Subcutaneous abdominal adipose tissue (tissue), 5 donors: Measurements from ENCODE around the gene GRIA1.

ENCODE experiments used
- H3K27ac ChIP-seq: one replicate; pipeline ENCODE4 v1.7.0; 2013; ENCODE audit warnings: low read depth, mild to moderate bottlenecking, inconsistent platforms, low read length, moderate library complexity
- H3K27me3 ChIP-seq, 5 donors: one replicate each; pipeline ENCODE4 v1.7.0; 2013; ENCODE audit warnings: low read length in 5 of 5, inconsistent platforms in 1 of 5; ENCODE audit not compliant: control insufficient read depth in 5 of 5, insufficient read depth in 4 of 5
- H3K36me3 ChIP-seq, 5 donors: one replicate each; pipeline ENCODE4 v1.7.0; 2013; ENCODE audit warnings: low read length in 5 of 5; ENCODE audit not compliant: control insufficient read depth in 5 of 5, insufficient read depth in 5 of 5
- H3K4me1 ChIP-seq, 5 donors: one replicate each; pipeline ENCODE4 v1.7.0; 2013; ENCODE audit warnings: low read length in 5 of 5, mild to moderate bottlenecking in 3 of 5, moderate library complexity in 1 of 5; ENCODE audit not compliant: control insufficient read depth in 5 of 5, insufficient read depth in 5 of 5
- H3K4me3 ChIP-seq, 5 donors: one replicate each; pipeline ENCODE4 v1.7.0; 2013; ENCODE audit warnings: low read length in 5 of 5, low read depth in 1 of 5
- H3K9ac ChIP-seq, 5 donors: one replicate each; pipeline ENCODE4 v1.7.0; 2013; ENCODE audit warnings: low read length in 5 of 5, mild to moderate bottlenecking in 4 of 5, moderate library complexity in 3 of 5
- H3K9me3 ChIP-seq, 5 donors: one replicate each; pipeline ENCODE4 v1.7.0; 2013; ENCODE audit warnings: low read length in 5 of 5; ENCODE audit not compliant: control insufficient read depth in 5 of 5
- donor health status: healthy.
- donor health status: healthy.
- donor health status: healthy.
- donor health status: healthy.
- donor health status: healthy.

GRIA1 gene

DNA sequence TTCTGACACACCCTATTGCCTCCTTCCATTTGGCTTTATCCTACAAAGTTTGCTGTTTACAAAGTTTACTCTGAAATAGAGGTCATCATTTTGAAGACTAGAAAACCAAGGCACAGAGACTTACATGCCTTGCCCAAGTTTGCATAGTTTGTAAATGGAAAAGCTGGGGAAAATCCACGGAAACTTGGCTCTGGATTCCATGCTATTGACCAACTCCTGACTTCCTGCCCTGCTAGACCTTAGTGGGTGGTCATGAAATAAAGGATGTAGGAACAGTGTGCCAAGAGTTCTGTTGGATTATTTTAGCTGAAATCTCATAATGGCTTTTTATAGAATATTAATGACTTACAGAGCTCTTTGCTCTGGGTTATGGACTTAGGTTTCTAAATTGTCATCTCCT is 69.5 kb downstream of the GRIA1 start:
- H3K36me3 ChIP-seq: no peaks in the 10 kb centered on the region
- peaks cover 0 to 8% (median 0%) of the 10 kb centered on the region in 5 donors for H3K4me1 ChIP-seq
- no peaks in the 10 kb centered on the region for H3K27me3 ChIP-seq
- no peaks in the 10 kb centered on the region for H3K9me3 ChIP-seq
- H3K4me3 ChIP-seq: no peak overlapping the region
- H3K9ac ChIP-seq: no peak overlapping the region
- H3K27ac ChIP-seq: no peak overlapping the region

DNA sequence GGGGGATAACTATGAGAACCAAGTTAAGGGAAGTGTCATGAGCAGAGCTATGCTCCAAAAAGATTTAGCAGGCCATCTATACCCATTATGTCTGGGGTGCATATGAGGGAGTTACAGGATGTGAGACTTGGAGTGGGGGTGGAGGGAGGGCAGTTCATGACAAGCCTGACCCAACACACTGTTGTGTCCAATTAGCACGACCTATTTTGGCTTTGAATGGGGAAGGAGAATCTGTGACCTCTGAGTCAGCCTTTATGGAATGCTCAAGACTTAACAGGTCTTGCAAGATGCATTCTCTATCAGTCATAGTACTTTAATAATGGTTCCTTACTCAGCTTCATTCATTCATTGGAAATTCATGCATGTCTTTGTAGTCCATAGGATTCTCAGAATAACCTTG is 71.7 kb downstream of the GRIA1 start:
- no peak overlapping the region for H3K27ac ChIP-seq
- H3K36me3 ChIP-seq: no peaks in the 10 kb centered on the region

DNA sequence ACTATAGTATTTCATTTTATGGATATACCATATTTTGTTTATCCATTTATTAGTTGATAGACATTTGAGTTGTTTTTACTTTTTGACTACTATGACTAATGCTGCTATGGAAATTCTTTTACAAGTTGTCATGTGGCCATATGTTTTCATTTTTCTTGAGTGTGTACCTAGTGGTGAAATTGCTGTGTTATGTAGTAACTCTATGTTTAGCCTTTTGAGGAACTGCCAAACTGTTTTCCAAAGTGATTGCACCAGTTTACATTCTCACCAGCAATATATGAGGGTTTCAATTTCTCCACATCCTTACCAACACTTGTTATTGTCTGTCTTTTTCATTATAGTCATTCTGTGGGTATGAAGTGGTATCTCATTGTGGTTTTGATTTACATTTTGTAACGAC is 75.4 kb downstream of the GRIA1 start:
- Histone ChIP-seq H3K36me3 (no peaks in the 10 kb centered on the region), H3K4me1 (no peaks in the 10 kb centered on the region), H3K4me3 (no peak overlapping the region), H3K9me3 (no peaks in the 10 kb centered on the region), H3K27ac (no peak overlapping the region), H3K27me3 (no peaks in the 10 kb centered on the region), H3K9ac (no peak overlapping the region)

More for the DNA sequence above, 71.7 kb downstream of the GRIA1 start:
- Histone ChIP-seq H3K4me1 (peaks cover 0 to 3% (median 0%) of the 10 kb centered on the region in 5 donors), H3K4me3 (no peak overlapping the region), H3K9ac (no peak overlapping the region), H3K9me3 (no peaks in the 10 kb centered on the region), H3K27me3 (no peaks in the 10 kb centered on the region)

DNA sequence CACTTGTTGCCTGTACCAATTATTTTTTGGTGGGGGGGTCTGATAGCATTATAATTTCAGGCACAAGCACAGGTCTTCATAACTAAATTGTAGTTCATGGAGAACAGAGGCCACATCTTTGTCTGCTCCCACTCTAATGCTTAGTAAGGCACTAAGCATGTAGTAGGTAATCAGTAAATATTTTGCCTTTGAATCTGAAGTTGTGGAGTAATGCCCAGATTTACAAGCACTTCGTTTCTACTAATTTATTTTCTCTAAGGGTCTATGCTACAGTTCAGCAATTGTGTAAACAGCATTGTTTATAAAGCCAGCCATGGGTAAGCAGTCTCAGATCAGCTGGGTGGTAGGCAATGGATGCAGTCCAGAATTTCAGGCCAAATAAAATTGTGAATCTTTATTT is 78.6 kb downstream of the GRIA1 start:
- no peak overlapping the region for H3K4me3 ChIP-seq
- H3K9me3 ChIP-seq: no peaks in the 10 kb centered on the region
- H3K4me1 ChIP-seq: peaks cover 0 to 4% (median 0%) of the 10 kb centered on the region in 5 donors
- H3K27me3 ChIP-seq: no peaks in the 10 kb centered on the region
- H3K36me3 ChIP-seq: no peaks in the 10 kb centered on the region
- H3K9ac ChIP-seq: no peak overlapping the region
- H3K27ac ChIP-seq: no peak overlapping the region

DNA sequence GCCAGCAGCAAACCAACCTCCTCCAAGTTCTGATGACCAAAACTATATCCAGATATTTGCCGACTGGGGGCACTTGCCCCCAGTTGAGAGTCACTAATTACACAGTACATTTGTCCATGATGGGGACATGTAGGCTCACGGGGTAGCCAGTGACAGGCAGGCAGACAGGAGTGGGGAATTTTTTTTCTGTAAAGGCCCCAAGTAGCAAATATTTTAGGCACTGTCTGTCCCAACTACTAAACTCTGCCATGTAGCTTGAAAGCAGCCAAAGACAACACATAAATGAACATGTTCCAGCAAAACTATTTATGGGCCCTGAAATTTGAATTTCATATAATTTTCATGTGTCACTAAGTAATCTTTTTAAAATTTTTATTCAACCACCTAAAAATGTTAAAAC is 80.7 kb downstream of the GRIA1 start:
- peaks cover 0 to 4% (median 0%) of the 10 kb centered on the region in 5 donors for H3K4me1 ChIP-seq
- H3K4me3 ChIP-seq: no peak overlapping the region
- H3K27me3 ChIP-seq: no peaks in the 10 kb centered on the region
- H3K27ac ChIP-seq: no peak overlapping the region
- no peaks in the 10 kb centered on the region for H3K9me3 ChIP-seq
- no peaks in the 10 kb centered on the region for H3K36me3 ChIP-seq
- no peak overlapping the region for H3K9ac ChIP-seq

DNA sequence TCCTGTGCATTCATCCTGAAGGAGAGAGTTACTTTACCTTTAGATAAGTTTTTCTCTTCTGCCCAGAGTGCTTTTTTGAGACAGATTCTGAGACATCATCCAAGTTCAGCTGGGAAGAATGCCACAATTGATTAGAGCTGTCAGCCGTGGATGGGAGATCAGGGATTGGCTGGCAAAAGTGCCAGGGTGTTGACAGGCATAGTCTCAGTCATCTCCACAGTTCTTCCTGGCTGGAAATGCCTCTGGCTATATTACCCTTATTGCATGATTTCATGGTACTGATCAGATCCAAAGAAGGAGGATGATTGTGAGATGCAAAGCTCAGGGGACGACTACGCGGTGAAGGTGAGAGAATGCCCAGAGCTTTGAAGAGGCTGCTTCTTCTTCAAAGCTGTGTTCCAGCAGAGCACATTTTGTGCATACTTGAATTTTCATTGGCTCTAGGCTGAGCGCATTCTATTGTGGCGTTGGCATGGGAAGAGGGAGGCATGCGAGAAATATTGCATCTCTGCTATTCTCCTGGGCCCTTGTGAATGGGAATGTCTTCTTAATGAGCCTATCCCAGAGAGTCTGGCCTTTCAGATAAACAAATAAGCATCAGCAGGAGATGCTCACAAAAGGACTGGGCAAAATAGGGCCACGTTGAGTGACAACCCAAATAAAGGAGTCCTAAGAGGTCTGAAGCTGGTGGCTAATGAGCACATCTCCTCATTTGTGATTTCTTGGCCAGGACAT is 82.1 kb downstream of the GRIA1 start:
- Histone ChIP-seq H3K27me3 (no peaks in the 10 kb centered on the region), H3K9me3 (no peaks in the 10 kb centered on the region), H3K4me1 (peaks cover 0 to 4% (median 0%) of the 10 kb centered on the region in 5 donors), H3K27ac (no peak overlapping the region), H3K4me3 (no peak overlapping the region), H3K36me3 (no peaks in the 10 kb centered on the region), H3K9ac (no peak overlapping the region)

DNA sequence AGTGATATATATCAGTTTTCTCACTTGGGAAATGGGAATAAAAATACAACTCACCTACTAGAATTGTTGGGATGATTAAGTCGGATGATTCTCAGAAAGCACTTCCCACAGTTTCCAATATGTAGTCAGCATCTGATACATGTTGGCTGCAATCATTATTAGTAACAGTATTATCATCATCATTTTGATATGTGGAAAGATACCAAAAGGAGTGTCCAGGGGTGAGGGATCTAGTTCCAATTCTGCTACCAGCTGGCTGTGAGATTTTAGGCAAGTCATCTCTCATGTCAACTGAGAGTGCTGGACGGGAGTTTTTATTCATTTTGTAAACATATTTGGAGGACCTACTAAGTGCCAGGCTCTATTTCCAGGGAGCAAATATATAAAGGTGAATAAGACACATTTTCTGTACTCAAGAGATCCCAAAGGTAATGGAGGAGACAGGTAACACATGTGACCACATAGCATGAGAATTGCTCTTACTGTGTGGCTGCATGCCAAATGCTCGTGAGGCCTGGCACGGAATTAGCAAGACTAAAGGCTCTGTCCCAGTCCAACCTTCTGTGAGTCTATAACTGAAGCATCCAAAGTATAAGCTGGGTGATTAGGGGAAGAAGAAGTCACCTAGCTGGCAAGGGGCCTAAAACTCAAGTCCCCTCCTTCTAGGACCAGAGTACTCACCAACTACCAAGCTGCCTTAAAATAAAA is 83.0 kb downstream of the GRIA1 start:
- H3K27me3 ChIP-seq: no peaks in the 10 kb centered on the region
- H3K36me3 ChIP-seq: no peaks in the 10 kb centered on the region
- no peak overlapping the region for H3K27ac ChIP-seq
- H3K9ac ChIP-seq: no peak overlapping the region
- H3K4me3 ChIP-seq: no peak overlapping the region
- H3K9me3 ChIP-seq: no peaks in the 10 kb centered on the region
- H3K4me1 ChIP-seq: peaks cover 0 to 4% (median 0%) of the 10 kb centered on the region in 5 donors

DNA sequence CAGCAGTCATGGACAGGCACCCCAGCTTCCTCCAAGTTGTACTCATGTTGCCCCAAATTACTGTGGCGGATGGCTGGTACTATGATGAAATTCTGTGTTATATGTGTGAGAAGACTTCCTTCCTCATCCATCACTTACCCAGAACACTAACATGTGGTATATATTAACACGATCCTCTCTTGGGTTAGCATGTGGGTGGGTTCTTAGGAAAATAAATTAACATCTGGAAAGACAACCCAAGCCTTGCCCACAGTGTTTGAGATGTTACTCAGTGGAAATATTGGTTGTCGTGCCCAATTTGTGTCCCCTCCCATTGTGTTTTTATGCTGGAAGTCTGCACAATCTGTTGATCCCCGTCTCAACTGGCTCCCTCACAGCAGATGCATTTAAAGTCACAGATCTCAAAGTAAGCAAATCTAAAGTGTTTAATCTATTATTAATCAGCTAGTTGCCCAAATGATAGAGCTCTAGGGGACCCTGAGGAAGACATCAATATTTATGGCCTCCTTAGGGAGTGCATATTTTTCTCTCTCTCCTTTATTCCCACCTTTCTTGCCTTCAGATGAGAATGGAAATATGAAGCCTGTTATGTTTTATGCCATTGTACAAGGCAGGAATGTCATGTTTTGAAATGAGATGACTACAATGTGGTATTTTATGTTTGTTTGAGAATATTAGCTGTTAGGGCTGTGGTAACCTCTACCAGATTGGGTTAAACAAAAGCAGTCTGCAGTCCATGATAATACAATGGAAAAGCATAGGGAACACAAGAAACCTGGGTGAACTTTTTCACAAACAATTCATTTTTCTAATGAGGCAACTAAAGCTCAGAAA is 93.9 kb downstream of the GRIA1 start:
- Histone ChIP-seq H3K9ac (no peak overlapping the region), H3K4me1 (no peaks in the 10 kb centered on the region), H3K4me3 (no peak overlapping the region), H3K9me3 (no peaks in the 10 kb centered on the region), H3K27me3 (peaks cover 0 to 3% (median 0%) of the 10 kb centered on the region in 5 donors), H3K36me3 (no peaks in the 10 kb centered on the region), H3K27ac (no peak overlapping the region)

DNA sequence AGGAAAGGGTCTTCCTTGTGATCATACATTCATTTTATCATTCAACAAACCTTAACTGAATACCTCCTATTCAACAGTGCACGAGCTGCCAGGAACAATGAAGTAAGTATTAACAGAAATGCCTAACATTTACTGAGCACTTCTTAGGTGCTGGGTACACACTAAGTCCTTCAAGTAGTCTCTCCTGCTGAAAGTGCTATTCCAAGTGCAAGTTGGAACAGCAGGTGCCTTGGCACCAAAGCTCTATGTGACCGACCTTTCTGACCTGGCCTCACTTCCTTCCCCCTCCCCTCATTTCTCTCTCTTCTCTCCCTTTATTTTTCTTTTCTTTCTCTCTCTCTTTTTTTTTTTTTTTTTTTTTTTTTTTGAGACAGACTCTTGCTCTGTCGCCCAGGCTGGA is 94.5 kb downstream of the GRIA1 start:
- Histone ChIP-seq H3K27me3 (peaks cover 0 to 3% (median 0%) of the 10 kb centered on the region in 5 donors), H3K9ac (no peak overlapping the region), H3K27ac (no peak overlapping the region), H3K9me3 (no peaks in the 10 kb centered on the region), H3K36me3 (no peaks in the 10 kb centered on the region), H3K4me3 (no peak overlapping the region), H3K4me1 (no peaks in the 10 kb centered on the region)
